PFSK-1 (cell line): ENCODE data around the gene TMEM175.

Experiments used
- FOXP2 ChIP-seq: optimal IDR thresholded peaks from 2 replicates; pipeline ENCODE3; 2011; ENCODE audit warnings: borderline replicate concordance, control low read depth, inconsistent platforms; ENCODE audit not compliant: insufficient read depth; ENCODE audit errors: extremely low read length, extremely low read depth
- POLR2AphosphoS5 ChIP-seq: IDR thresholded peaks from 2 replicates; pipeline ENCODE4 v1.6.1; 2012; ENCODE audit warnings: low read depth, mild to moderate bottlenecking, control low read depth, low read length, moderate library complexity
- SIN3A ChIP-seq: IDR thresholded peaks from 2 replicates; pipeline ENCODE4 v1.6.1; 2012; ENCODE audit warnings: mild to moderate bottlenecking, low read length, moderate library complexity, borderline replicate concordance; ENCODE audit not compliant: insufficient read depth
- TAF1 ChIP-seq: IDR thresholded peaks from 2 replicates; pipeline ENCODE4 v1.6.1; 2012; ENCODE audit warnings: low read length, control low read depth, borderline replicate concordance; ENCODE audit not compliant: insufficient read depth
- TF ChIP-seq, protein P1 (sequence below), 2 experiments: IDR thresholded peaks; 2 replicates each; pipeline versions ENCODE4 v1.6.1 to v1.8.0; 2011 to 2012; ENCODE audit warnings: low read depth in 2 of 2, low read length in 2 of 2, control low read depth in 1 of 2, inconsistent platforms in 1 of 2, mild to moderate bottlenecking in 1 of 2, moderate library complexity in 1 of 2; ENCODE audit not compliant: insufficient read depth in 1 of 2

The TMEM175 gene

DNA sequence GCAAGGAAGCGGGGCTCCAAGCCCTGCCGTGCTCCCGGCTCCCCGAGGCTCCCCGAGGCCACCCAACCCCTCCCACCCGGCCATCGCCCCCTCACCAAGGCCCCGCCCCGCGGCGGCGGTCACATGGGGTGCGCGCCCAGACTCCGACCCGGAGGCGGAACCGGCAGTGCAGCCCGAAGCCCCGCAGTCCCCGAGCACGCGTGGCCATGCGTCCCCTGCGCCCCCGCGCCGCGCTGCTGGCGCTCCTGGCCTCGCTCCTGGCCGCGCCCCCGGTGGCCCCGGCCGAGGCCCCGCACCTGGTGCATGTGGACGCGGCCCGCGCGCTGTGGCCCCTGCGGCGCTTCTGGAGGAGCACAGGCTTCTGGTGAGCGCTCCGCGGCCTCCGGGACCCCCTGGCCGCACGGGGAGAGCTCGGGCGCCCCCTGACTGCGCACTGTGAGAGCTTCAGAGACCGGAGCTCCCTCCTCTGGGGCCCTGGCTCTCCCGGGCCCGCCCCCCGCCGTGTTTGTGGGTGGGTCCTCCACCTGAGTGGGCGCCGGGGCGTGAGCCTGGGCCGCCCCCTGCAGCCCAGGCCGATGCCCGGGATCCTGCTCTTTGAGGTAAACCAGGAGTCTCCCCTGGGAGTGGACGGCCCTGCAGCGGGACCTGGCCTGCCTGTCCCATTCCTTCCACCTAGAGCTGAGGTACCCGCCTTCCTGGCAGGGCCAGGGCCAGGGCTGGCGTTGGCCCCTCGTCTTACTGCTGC, 54.8 kb downstream of the TMEM175 start, which contains the start of gene IDUA:
TSS of gene IDUA (plus strand) at position 166 of the 745 bp plus-strand sequence. CDS start at position 207, 41 bp downstream.
- no peak for TF ChIP-seq POLR2AphosphoS5
- TF ChIP-seq FOXP2: no peak
- TF ChIP-seq SIN3A: no peak
- TF ChIP-seq TAF1: no peak
- TF ChIP-seq, protein P1, sequence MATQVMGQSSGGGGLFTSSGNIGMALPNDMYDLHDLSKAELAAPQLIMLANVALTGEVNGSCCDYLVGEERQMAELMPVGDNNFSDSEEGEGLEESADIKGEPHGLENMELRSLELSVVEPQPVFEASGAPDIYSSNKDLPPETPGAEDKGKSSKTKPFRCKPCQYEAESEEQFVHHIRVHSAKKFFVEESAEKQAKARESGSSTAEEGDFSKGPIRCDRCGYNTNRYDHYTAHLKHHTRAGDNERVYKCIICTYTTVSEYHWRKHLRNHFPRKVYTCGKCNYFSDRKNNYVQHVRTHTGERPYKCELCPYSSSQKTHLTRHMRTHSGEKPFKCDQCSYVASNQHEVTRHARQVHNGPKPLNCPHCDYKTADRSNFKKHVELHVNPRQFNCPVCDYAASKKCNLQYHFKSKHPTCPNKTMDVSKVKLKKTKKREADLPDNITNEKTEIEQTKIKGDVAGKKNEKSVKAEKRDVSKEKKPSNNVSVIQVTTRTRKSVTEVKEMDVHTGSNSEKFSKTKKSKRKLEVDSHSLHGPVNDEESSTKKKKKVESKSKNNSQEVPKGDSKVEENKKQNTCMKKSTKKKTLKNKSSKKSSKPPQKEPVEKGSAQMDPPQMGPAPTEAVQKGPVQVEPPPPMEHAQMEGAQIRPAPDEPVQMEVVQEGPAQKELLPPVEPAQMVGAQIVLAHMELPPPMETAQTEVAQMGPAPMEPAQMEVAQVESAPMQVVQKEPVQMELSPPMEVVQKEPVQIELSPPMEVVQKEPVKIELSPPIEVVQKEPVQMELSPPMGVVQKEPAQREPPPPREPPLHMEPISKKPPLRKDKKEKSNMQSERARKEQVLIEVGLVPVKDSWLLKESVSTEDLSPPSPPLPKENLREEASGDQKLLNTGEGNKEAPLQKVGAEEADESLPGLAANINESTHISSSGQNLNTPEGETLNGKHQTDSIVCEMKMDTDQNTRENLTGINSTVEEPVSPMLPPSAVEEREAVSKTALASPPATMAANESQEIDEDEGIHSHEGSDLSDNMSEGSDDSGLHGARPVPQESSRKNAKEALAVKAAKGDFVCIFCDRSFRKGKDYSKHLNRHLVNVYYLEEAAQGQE (IDR thresholded peaks at IDR 0.05; ENCODE audit: insufficient read depth in 1 of 2, low read depth in 2 of 2, low read length in 2 of 2): no peak

DNA sequence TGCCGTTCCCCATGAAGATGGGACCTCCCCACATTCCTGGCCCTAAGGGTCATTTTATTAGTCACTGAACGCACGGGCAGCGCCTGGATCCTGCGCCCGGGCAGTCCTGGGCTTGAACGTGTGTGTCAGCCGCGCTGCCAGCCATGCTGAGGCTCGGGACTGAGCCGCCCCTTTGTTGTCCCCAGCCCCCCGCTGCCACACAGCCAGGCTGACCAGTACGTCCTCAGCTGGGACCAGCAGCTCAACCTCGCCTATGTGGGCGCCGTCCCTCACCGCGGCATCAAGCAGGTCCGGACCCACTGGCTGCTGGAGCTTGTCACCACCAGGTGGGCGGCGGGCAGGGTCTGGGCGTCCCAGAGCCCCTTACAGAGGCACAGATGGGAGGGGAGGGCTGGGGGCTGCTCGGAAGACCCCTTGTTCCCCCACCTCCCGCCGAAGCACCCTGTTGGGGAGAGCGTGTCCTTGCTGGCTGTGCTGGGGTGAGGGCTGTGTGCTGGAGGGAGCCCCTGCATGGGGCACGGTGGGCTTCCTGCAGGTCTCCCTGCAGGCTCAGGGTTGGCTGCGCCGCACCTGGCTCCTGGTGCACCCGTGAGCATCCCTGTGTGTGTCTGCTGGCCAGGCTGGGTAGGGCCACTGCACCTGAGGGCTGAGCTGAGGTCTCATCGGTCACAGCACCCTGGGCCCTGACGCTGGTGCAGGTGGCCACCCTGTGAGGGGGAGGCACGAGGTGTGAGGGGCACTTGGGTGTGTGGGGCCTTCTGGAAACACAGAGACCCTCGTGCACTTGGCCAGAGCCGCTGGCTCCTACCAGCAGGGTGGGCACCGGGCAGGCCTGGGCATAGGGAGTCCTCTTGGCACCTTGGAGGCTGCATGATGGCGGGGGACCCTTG, 55.6 kb downstream of the TMEM175 start:
- TF ChIP-seq FOXP2: no peak
- TF ChIP-seq, protein P1 (IDR thresholded peaks at IDR 0.05; ENCODE audit: insufficient read depth in 1 of 2, low read depth in 2 of 2, low read length in 2 of 2): no peak

DNA sequence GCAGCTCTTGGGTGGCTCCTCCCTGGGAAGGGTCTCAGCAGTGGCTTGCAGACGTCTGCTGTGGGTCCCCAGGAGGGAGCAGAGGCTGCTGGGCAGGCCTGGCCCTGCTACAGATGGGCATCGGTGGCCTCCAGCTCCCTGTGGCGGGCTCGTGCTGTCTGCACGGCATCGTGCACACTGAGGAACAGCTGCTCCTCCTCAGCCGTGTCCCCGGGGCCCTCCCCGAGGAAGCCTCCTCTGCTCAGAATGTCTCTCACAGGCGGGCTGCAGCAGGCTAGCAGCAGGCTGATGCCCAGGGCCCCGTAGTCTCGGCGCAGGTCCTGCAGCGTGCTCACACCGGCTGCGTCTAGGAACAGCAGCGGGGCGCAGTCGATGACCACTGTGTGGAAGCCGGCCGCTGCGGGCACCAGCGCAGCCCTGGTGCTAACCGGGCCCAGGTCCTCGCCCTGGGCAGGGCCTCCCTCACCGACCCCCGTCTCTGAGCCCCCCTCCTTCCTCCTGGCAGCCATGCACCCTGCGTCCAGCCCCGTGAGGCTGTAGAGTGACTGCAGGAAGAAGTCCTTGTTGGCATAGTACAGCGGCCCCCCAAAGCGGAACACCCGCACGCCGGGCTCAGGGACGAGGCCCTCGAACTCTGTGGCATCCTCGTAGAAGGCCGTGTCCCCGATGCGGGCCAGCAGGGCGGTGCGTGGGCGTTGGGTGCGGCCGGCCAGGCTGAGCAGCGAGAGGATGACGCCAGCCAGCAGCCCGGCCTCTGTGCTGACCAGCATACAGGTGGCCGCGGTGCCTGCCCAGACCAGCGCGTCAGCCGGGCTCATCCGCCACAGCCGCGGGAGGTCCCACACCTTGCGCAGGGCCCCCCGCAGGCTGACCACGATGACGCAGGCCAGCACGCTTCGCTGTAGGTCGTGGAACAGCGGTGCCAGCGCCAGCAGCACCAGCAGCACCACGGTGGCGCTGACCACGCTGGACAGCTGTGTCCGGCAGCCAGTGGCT, 56.8 kb downstream of the TMEM175 start:
- TF ChIP-seq TAF1: no peak
- TF ChIP-seq, protein P1 (IDR thresholded peaks at IDR 0.05; ENCODE audit: insufficient read depth in 1 of 2, low read depth in 2 of 2, low read length in 2 of 2): no peak
- no peak for TF ChIP-seq POLR2AphosphoS5
- no peak for TF ChIP-seq FOXP2
- TF ChIP-seq SIN3A: no peak

DNA sequence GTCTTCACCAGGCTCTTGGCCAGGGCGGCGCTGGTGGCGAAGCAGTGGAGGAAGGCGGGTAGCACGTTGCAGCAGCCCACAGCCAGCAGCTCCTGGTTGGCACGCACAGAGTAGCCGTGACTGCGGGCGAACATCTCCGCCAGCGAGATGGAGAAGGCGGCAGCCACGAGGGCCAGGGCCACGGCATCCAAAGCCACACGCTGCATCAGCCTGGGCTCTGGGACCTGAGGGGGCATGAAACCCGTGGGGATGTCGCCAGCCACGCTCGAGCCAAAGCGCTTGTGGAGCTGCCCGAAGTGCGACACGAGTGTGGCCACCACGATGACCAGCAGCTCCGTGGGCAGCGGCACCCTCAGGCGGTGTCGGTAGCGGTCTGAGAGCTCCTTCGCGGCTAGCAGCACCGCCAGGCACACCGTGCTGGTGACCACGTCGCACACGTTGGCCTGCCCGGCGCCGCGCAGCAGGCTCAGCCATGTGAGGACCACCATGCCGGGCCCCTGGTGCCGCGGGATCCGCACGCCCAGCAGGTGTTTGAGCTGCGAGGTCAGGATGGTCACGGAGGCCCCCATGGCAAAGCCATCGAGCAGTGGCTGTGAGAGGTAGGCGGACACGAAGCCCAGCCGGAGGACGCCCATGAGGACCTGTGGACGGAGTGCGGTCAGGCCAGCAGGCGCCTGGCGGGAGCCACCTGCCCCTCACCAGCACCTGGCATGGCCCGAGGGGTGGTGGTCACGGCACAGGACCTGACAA, 57.6 kb downstream of the TMEM175 start:
- TF ChIP-seq TAF1 (no peak), SIN3A (no peak), POLR2AphosphoS5 (no peak), FOXP2 (no peak)
- TF ChIP-seq, protein P1 (IDR thresholded peaks at IDR 0.05; ENCODE audit: insufficient read depth in 1 of 2, low read depth in 2 of 2, low read length in 2 of 2): no peak
